Upper lobe of left lung (tissue), 4 donors: ENCODE data around the gene FLYWCH2.

Source experiments
- CTCF ChIP-seq, 6 experiments: fragments of 450-650 bp in 4 of 6; fragments of 200-600 bp in 2 of 6; sonication (generic) in 2 of 6; IDR thresholded peaks; one replicate each; pipeline ENCODE4 v1.5.1; 2016 to 2019; ENCODE audit warnings: antibody characterized with exemption in 6 of 6
- POLR2A ChIP-seq, 4 donors: fragments of 450-650 bp; IDR thresholded peaks; one replicate each; pipeline ENCODE4 v1.5.1; 2016 to 2017; ENCODE audit warnings: antibody characterized with exemption in 4 of 4, mild to moderate bottlenecking in 2 of 4

- TF ChIP-seq POLR2A (IDR thresholded peaks at IDR 0.05) (no peak), CTCF (IDR thresholded peaks at IDR 0.05) (no peak)
Measured at GRCh38 chr16:2912330-2913199, 29.6 kb downstream of the FLYWCH2 start.
